Umbilical cord (tissue), 2 donors: ENCODE data around the gene ZIC4. TPM values are rescaled to one million over a fixed set of nuclear protein-coding genes. Genes with fewer than 3 reads are reported as not detected.

Source experiments
- DNase-seq: peaks from one replicate; pipeline ENCODE4 v3.0.0-alpha.2; 2015; ENCODE audit warnings: low spot score
- total RNA-seq: library from RNA; depleted of rRNA; stranded (reverse); fragments of >200 nt; gene quantifications from one replicate; pipeline ENCODE4 v1.2.3, GENCODE V29; 2014; ENCODE audit warnings: low replicate concordance; ENCODE audit not compliant: insufficient read depth

The ZIC4 gene
- total RNA-seq, 1 donor from 2014 or later, result 3.1 TPM

DNA sequence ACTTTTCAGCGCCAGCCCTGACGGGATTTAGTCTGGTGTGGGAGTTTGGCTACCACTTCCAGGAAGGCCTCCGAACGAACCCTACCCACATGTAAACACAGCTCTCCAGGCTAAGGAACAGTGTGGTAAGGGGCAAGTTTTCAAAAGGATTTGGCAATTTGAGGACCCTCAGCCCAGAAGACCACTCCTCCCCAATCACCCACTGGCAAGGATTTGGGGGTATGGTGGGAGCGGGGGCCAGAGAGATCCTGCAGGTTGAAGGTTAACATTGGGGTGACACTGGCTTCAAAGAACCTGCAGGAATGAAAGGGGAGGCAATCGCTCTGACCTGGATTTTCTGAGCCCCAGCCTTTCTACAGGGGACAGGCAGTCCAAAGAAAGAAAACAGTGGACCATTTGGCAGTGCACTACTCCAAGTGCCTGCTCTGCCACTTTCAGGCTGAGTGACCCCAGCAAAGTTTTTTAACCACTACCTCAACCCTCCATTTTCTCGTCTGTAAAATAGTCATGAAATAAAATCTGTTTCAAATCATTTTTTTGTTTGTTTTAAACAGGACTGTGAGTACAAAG lies 34.5 kb downstream of the ZIC4 start:
- DNase-seq, result no peak

DNA sequence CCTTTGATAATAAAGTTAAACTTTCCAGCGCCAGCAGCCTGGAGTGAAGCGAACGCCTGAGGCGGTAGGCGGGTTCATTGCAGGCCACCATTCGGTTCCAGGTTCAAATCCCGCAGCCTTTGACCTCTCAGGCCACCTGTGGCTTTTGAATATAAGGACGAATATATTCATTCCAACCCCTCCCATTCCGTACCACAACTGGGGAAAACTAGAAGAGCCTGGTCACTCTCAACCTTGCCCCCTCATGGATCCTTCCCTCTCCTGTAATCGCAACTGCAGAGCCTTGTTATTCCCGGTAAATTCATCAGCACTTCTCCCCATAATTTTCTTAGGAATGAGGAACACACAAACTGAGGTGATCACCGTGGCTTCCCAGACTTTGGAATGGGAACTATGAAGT lies 35.2 kb downstream of the ZIC4 start:
- no peak for DNase-seq

DNA sequence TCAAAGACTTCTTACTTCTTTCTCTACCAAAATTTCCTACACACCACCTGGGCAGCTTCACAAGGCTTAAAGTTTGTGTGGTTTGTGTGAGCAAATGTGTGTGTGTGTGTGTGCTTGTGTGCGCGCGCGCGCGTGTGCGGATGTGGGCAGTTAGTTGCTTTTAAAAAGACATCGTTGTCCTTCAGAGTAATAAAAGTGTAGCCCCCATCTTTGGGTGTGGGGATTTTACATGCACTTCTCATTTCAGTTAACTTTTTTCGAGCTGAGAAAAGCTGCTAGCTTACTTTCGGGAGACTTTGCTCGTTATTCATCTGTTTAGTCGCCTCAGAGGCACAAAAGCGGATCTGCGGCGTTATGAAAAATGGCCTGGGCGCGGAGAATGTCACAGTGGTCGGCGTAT lies 36.0 kb downstream of the ZIC4 start:
- no peak for DNase-seq

DNA sequence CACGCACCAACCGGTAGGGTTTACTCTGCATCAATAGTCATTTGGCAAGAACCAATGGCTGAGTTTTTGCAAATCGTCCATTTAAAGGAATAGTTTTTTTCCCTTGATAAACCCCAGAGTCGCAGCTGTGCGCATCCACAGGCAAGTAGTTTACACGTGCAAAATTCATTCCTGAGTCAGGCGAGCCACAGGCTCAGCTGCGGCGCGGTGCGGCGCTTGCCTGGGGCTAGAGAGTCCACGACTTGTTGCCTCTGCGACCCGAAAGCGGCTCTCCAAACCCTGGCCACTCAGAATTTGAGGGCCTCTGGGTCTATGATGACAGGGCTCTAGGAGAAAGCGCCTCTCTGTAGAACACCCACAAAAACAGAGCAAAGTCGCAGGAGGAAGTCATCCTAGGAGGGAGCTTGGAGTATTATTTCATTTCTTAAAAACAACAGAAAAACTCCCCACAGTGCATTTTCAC lies 36.7 kb downstream of the ZIC4 start:
- no peak for DNase-seq

DNA sequence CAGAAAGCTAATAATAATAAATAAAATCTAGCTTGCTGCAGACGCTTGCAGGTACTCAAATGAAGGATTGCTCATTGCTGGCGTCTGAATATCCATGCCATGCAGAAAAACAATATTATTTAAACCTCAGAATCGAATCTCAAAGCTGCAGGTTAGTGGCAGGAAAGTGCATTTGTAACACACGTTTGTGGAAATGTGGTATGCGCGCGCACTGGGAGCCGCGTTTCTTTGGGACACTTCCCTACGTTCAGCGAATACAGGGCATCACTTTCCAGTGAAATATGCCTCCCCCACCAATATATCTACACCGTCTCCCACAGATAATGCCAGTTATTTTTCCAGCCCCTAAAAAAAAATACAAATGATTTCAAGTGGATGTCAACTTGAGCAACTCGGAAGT lies 37.1 kb downstream of the ZIC4 start:
- no peak for DNase-seq

DNA sequence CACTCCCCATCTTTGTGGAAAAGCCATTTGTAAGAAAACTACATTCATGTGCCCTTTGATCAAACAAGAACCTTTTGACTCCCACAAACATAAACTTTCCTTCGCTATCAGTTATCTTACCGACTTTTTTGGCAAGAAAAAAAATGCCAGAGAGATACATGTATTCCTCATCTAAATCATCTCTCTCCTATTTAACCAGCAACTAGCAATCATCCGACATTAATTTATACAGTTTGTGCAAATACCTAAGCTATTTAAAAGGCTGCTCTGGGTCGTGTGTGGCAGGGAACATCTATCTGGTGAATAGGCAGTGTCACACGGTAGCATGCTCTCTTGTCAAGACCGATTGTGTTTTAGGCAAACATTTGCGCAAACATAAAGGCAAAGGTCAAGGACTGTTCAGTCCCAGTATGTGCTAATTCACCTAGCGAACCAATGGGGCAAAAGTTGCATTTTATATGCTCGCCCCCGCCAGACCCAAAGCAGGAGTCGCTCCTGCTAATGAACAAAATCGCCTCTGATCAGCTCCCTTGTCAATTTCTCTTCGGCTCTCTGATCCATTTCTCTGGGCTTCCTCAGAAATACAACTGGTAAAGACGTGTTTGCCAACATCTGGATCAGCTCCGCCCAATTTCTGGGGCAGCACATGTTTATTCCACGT lies 37.7 kb downstream of the ZIC4 start:
- no peak for DNase-seq

DNA sequence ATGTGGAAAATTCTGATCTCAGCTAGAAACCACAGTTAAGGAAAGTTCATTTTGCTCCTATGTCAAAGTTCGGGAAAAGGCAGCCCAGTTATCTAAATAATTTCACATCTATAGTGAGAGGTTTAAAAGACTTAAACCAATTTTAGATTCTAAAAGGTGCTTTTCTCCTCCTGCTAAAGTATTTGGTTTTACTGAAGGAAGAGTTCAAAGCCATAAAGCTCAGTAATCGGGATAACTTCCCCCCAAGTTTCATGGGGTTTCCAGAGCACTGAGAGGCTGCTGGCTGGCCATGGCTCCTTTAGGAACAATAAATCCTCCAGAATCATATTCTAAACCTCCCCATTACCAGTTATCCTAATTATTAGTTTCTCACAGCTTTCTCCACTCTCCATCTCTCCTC lies 38.2 kb downstream of the ZIC4 start:
- no peak for DNase-seq

DNA sequence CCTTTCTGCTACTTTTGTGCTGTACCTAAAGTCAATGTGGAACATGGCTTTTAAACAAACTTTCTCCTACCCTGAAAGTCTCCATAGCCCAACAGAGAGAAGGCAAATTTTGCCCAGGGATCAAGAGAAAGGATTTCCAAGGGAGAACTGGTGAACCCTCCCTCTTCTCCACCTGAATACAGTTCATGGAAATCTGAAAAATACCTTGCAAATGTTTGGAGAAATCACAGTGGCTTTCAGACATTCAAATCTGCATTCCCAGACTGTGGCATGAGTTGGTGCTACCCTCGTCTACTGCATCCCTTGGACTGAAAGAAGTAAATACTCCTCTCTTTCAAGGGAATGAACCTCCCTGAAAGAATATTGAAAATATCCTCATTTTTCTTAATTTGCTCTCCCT lies 38.7 kb downstream of the ZIC4 start:
- DNase-seq, result no peak

DNA sequence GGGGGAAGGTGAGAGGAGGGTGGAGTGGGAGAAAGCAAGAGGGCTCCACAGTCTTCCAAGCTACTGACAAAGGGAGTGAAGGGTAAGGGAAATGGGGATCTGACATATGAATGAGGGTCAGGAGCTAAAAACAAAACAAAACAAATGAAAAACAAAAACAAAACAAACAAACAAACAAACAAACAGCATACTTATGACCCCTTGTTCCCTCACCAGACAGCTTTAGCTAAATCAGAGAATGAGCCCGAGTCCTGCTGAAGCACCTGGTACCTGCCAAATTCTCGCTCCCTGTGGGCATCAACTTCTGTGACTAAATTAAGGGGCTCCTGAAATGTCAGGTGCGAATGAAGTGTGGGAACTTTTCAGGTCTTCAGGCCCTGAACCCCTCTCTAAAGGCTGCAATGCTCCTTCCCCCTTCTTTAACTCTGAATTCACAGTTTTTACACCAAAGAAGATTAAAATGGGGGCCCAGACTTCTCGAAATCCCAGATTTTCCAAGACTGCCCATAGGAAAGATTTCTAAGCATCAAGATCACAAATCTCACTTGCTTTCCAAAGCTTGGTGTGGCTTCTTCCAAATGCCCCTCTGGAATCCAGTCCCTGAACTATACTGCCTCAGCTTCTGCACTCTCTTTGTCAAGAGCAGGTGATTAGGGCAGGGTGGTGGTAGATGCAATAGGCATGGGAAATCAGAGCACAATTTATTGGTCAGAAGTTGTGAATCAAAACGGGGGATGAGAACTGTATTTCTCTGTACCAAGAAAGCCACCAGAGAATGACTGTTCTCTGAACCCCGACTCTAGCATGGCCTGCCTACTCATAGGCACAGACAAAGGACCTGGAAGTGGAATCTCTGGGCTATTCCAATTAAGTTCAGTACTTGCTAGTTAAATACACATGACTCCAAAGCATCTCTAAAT lies 40.9 kb downstream of the ZIC4 start:
- DNase-seq, result no peak

DNA sequence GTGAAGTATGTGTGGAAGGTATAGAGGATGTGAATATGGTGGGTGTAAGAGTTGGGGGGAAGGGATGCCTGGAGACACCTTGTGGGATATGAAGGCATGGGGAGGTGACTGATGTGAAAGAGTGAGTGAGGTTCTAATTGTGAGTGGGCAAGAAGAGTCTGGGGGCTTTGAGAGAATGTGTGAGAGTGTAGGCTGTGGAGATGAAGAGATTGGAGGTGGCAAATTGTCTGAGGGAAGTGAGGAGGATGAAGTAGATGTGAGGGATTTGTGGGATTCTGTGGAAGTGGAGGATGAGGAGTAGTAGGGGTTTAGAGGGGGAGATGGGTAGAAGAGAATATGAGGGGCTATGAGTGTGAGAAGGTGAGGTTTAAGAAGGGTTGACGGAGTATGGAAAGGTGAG lies 41.6 kb downstream of the ZIC4 start:
- DNase-seq, result no peak

DNA sequence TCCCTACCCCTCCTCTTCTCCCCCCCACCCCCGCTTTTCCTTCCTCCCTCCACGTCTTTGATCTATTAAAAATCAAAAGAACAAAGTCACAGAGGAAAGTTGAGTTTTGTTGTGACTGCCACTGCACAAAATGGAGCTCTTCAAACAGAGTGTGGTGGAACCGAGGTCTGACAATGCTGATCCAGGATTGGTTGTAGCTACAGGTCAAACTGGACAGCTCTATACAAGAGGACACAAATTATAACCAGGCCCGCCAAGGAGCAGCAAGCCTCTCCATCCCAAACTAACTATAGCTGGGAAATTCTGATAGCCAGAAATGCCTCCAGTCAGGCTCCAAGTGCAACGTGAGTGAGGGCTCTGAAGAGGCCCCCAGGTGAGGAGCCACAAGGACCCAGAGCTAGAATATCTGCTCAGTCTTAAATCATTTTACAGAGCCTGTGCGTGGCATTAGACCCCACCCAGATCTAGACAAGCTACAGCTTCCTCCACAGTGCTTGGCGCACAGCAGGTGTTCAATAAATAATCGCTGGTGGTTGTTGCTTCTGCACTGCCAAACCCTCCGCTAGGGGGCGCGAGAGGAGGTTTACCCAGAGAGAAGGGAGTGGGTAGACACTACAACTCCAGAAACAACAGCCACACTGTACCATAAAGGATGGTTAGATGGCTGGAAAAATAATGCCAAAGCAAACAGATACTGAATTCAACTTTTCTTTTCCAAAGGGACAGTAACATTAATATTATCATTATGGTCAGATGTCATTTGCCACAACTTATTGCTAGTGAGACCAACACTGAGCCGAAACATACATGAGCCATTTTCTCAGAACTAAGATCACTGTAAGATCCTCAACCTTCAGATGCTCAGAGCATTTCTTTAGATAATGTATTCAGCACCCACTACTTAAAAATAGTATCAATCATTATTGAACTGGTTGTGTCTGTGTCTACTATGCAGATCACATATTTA lies 44.6 kb downstream of the ZIC4 start:
- DNase-seq, result no peak

DNA sequence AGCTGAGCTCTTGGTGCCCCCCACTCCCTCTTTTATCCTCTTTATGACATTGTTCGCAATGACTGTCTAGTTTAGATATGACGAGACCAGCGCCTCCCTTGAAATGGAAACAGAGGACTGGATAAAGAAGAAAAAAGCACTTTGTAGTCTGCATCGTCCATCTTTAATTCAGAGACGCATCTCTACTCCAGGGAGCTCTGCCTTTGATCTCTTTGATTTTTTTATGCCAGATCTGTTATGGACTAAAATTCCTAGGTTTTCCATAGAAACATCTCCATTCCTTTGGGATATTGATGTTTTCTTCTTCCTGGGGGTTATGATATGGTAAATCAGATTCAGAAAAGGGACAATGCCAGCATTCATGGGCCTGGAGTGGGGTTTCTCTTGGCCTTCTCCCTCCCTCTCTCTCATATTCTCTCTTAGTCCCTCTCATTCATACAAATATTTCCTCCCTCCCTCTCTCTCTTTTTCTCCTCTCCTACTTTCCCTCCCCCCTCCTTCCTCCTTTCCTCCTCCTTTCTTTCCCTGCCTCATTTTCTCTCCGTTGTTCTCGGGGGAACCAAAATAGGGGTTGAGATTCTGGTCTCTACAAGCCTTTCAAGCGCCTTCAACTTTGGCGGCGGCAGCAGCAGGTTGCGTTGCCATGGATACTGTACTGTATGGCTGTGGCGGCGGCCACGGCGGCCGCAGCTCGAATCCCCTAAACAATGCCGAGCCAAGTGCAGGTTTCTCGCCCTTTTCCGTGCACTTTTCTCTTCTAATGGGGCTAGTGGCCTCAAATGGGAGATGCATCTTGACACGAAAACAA lies 45.5 kb downstream of the ZIC4 start:
- peak; percentile 5 for DNase-seq

DNA sequence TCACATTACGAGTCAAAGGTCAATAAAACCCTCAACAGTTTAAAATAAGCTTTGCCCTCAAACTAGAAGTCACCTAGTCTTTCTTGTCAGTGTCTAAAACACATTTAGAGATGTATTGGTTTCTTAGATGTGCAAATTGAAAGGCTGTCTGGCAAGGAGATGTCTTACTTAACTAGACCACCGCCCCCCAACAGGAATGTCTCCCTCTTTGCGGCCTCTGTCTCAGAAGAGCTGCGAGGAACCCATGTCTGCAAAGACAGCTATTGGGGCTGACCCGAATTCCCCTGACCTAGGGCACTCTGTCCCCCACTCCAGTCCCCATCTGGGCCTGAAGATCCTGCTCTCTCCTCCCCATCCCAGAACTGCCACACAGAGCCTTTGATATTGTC lies 46.3 kb downstream of the ZIC4 start:
- no peak for DNase-seq

DNA sequence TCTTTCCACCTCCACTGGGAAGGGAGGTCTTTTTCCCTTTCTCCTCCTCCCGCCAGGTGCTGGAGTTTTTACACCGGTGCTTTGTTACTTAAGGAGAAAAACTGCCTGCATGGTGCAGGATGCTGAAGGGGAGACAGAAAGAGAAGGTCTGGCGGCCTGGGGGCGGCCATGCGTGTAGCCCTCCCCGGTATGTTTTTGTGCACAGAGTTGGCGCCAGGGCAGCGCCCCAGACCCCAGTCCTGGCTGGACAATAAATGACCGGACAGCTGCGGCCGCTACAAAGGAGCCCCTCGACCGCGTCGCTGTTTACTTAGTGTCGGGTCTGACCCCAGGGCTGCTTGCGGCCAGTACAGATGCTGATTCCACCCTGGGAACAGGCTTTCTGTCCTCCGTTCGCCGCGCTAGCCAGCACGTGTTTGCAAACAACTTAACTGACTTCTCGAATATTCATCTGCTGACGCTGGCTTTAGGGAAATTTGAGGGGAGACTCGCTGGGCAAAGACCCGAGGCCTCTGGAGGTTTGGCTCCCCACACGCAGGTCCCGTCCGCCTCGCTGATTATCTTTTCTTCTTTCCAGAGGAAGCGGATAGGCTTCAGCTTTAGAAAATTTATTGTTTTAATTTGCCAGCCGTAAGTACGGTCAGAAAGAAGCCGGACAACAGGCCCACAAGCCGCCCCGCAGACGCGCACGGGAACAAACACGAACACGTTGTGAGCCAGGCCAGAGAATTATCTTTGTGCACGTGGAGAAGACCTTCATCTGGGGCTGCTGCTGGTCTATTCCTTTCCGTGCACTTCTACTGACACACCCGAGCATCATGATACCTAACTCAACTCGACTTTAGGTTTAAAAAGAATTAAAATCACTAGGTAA lies 46.9 kb downstream of the ZIC4 start:
- DNase-seq, result no peak

DNA sequence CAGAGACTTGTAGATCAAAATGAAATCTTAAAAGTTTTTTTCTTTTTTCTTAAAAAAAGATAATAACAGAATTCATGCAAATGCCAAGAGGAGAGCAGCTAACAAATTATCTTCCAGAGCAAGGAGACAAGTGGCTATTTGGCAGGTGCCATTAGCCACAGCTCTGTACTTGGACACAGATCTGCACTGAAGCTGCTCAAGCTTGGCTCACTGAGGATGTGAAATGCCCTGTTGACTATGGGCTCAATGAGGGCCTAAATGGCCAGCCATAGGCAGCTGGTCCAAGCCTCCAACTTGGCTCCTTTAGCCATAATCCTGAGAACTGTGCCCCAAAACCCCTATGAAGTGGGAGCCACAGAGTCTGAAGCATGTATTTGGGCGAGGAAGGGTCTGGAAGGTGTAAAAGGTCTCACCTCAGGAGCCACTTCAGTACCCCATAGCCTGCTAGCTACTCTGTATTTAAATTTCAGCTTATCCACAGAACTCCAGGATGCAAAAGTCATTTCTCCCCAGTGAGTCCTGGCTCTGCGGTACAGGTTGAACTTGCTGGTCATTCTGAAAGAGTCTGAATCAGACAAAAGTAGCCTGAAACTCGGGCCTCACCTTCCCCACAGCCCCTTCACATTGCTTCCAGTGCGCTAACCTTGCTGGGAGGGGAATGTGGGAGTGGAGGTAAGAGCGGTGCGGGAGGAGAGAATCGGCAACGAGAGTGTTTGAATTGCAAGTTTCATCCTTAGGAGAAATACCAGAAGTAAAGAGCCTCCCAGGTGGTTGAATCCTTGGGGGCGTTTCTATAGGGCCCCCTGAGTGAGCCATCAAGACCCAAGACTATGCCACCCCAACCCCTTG lies 48.0 kb downstream of the ZIC4 start:
- DNase-seq, result no peak

DNA sequence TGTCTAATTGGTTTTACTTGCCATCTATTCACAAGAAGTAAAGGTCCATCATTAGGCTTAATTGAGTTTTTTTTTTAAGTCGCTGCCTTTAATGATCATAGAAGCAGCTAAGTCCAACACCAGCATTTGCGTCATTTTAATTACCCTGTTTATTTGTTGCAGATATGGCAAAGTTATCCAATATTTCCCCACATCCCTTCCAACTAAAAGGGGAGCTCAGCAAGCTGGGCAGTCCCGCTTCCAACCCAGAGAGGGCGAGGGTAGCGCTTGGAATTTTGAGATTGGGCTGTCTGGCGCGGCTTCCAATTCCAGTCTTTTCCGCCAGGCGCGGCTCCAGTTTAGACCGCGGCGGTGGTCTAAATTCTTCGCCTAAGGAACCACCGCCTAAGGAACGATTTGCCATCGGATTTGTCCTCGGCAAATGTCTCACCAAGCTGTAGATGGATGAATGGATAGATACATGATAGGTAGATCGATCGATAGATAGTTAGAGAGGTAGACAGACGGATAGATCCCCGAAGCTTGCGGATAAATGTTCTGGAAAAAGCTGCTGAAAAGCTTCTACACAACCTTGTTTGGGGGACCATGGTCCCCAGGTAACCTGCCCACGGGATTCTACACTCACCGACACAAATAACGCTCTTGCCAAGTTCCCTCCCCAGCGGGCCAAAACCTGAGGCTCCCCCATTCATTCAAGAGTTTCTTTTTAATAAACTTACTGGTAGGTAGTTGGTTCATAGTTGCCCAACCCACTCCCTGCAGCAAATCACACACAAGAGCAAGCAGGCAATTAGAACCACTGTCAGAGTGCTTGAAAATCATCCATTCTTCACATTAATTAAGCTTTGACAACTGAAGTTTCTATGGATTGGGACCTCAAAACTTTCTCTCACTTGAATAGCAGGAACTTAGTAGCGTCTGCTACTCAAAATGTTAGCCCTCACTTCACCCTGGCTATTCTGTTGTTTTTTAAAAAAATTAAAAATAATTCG lies 49.1 kb downstream of the ZIC4 start:
- no peak for DNase-seq

DNA sequence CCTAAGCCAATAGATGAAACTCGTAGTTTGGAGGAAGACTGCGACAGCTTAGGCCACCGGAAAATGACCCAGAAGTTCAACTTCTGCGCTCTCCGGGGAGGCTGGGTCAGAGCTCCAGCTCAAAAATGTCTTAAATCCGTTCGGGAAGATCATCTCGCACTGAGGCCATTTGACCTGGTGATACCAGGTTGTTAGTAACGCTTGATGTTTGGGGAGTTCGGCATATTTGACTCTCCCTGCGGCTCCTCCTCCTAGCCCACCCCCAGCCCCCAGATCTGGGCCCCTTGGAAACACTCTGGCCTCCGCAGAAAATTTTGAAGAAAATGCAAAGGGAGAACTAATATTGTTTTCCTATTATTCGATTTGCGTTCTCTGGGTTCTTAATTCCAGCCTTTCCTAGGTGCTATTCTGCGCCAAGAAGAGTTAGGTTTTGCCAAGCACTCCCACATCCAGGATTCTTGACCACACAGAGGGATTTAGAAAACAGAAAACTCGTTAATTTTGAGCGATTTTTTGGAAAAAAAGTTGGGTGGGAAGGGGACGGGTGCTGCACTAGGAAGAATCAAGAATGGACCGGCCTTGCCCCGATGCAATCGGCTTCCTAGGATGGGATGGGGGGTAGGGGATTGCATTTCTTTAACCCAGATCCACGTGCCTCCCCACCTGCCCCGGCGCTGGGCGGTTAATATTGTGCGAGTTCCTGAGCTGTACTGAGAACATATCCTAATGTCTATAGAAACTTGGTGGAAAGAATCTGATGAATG lies 50.0 kb downstream of the ZIC4 start:
- no peak for DNase-seq
